K562 (cell line): ENCODE data around the gene BEST2. TPM values are rescaled to one million over a fixed set of nuclear protein-coding genes. Genes with fewer than 3 reads are reported as not detected.

ENCODE experiments used
- BHLHE40 ChIP-seq: IDR thresholded peaks from 2 replicates; pipeline ENCODE4 v1.6.1; 2011; ENCODE audit warnings: low read length, improper control_type of control experiment
- DMBX1 ChIP-seq: fragments of 250-450 bp; sonication (Bioruptor Pico); IDR thresholded peaks from 2 replicates; pipeline ENCODE4 v1.8.0; 2022; ENCODE audit warnings: inconsistent platforms, mild to moderate bottlenecking, moderate library complexity, borderline replicate concordance
- GTF2A2 ChIP-seq: IDR thresholded peaks from 2 replicates; pipeline ENCODE4 v1.6.1; 2016; ENCODE audit warnings: mild to moderate bottlenecking, missing genetic modification characterization, missing compliant biosample characterization
- GTF2F1 ChIP-seq: IDR thresholded peaks from 2 replicates; pipeline ENCODE4 v1.6.1; 2011; ENCODE audit warnings: low read depth, low read length, improper control_type of control experiment
- HDAC1 ChIP-seq, 2 experiments: fragments of 450-650 bp; IDR thresholded peaks; 2 replicates each; pipeline ENCODE4 v1.6.1; 2016 to 2017; ENCODE audit warnings: inconsistent platforms in 1 of 2, mild to moderate bottlenecking in 1 of 2, moderate library complexity in 1 of 2
- IRF2 ChIP-seq: sonication (generic); formaldehyde crosslinking; IDR thresholded peaks from 2 replicates; pipeline ENCODE4 v1.8.1; 2022; ENCODE audit warnings: mild to moderate bottlenecking, missing genetic modification reagents
- KDM4B ChIP-seq, 2 experiments: fragments of 450-650 bp in 1 of 2; sonication (generic) in 1 of 2; IDR thresholded peaks; 2 replicates each; pipeline ENCODE4 v1.6.1; 2016 to 2017; ENCODE audit warnings: borderline replicate concordance in 2 of 2, antibody characterized with exemption in 1 of 2, low read depth in 1 of 2, mild to moderate bottlenecking in 1 of 2
- KLF6 ChIP-seq: fragments of 250-450 bp; sonication (Bioruptor Pico); IDR thresholded peaks from 2 replicates; pipeline ENCODE4 v1.4.0; 2020; ENCODE audit warnings: mild to moderate bottlenecking, moderate library complexity, borderline replicate concordance
- MYNN ChIP-seq, 2 experiments: sonication (generic); formaldehyde crosslinking in 1 of 2; IDR thresholded peaks; 2 replicates each; pipeline versions ENCODE4 v1.5.0 to v1.6.1; 2016 to 2020; ENCODE audit warnings: antibody characterized with exemption in 1 of 2, missing genetic modification reagents in 1 of 2
- NCOA4 ChIP-seq: fragments of 450-650 bp; IDR thresholded peaks from 2 replicates; pipeline ENCODE4 v1.6.1; 2018; ENCODE audit warnings: mild to moderate bottlenecking; ENCODE audit not compliant: partially characterized antibody
- NELFE ChIP-seq: IDR thresholded peaks from 2 replicates; pipeline ENCODE4 v1.6.1; 2011; ENCODE audit warnings: mild to moderate bottlenecking; ENCODE audit not compliant: insufficient read depth, insufficient read length
- PKNOX1 ChIP-seq: fragments of 450-650 bp; IDR thresholded peaks from 2 replicates; pipeline ENCODE4 v1.6.1; 2016
- STAT6 ChIP-seq: sonication (generic); formaldehyde crosslinking; IDR thresholded peaks from 2 replicates; pipeline ENCODE4 v1.8.1; 2023; ENCODE audit warnings: mild to moderate bottlenecking, missing genetic modification reagents
- TBL1XR1 ChIP-seq, 2 experiments: IDR thresholded peaks; 2 replicates each; pipeline ENCODE4 v1.6.1; 2012; ENCODE audit warnings: improper control_type of control experiment in 2 of 2, low read length in 2 of 2, mild to moderate bottlenecking in 1 of 2
- TBP ChIP-seq: optimal IDR thresholded peaks from 2 replicates; pipeline ENCODE3; 2011; ENCODE audit warnings: low read depth, low read length, improper control_type of control experiment
- TCF3 ChIP-seq: sonication (generic); formaldehyde crosslinking; IDR thresholded peaks from 2 replicates; pipeline ENCODE4 v1.4.0; 2020; ENCODE audit warnings: mild to moderate bottlenecking, missing genetic modification reagents
- ZNF175 ChIP-seq: fragments of 200-800 bp; sonication (Bioruptor generic); IDR thresholded peaks from 2 replicates; pipeline ENCODE4 v1.6.1; 2016; ENCODE audit warnings: low read depth, mild to moderate bottlenecking, missing genetic modification characterization, missing compliant biosample characterization
- ZNF280A ChIP-seq: fragments of 450-650 bp; IDR thresholded peaks from 2 replicates; pipeline ENCODE4 v1.6.1; 2018; ENCODE audit warnings: mild to moderate bottlenecking, low read depth; ENCODE audit not compliant: partially characterized antibody
- ZNF3 ChIP-seq: fragments of 250-450 bp; sonication (Bioruptor Pico); IDR thresholded peaks from 2 replicates; pipeline ENCODE4 v1.5.0; 2021; ENCODE audit warnings: mild to moderate bottlenecking, moderate library complexity
- ZNF354B ChIP-seq: fragments of 250-450 bp; sonication (Bioruptor Pico); IDR thresholded peaks from 2 replicates; pipeline ENCODE4 v1.4.0; 2020
- ZNF511 ChIP-seq: sonication (generic); formaldehyde crosslinking; IDR thresholded peaks from 2 replicates; pipeline ENCODE4 v1.8.0; 2022; ENCODE audit warnings: mild to moderate bottlenecking, missing genetic modification reagents
- ZNF668 ChIP-seq: fragments of 250-450 bp; sonication (Bioruptor Pico); IDR thresholded peaks from 2 replicates; pipeline ENCODE4 v1.8.0; 2022; ENCODE audit warnings: mild to moderate bottlenecking, inconsistent platforms
- polyA plus RNA-seq, 8 experiments: library from polyadenylated mRNA; depleted of rRNA in 4 of 8; stranded (reverse) in 5 of 8; unstranded in 3 of 8; fragments of >200 nt; fragmentation: Nextera tagmentation in 2 of 8; fragmentation: Illumina TruSeq in 1 of 8; extraction: Ambion mirVana in 2 of 8; extraction: Trizol in 1 of 8; gene quantifications; 2 replicates each; pipeline versions ENCODE4 v1.2.1 to v1.2.3, GENCODE V29; 2011 to 2014; ENCODE audit warnings: inconsistent platforms in 1 of 8, missing spikeins in 1 of 8
- total RNA-seq, 7 experiments: library from RNA; depleted of rRNA in 6 of 7; stranded (reverse); fragments of >200 nt in 6 of 7; fragmentation: Illumina TruSeq in 2 of 7; extraction: Trizol in 2 of 7; gene quantifications; 2 replicates each; pipeline versions ENCODE4 v1.2.1 to v1.2.3, GENCODE V29; 2011 to 2021; ENCODE audit warnings: low replicate concordance in 1 of 7

BEST2 gene
- total and polyA plus RNA-seq, 9 of the 15 experiments (the other 6 are each of a cell fraction or from before 2014, with no cell fraction given), result not detected

- TF ChIP-seq GTF2A2 (tag), result no peak
- TF ChIP-seq TBL1XR1 (IDR thresholded peaks at IDR 0.05; ENCODE audit: low read length in 2 of 2), result peak in 1 of 2 experiments; percentile 33; a peak in 2 of 4 replicates
- no peak for TF ChIP-seq ZNF668 (CRISPR knock-in tag)
- peak in 1 of 2 experiments; percentile 43; a peak in 1 of 4 replicates for TF ChIP-seq KDM4B (IDR thresholded peaks at IDR 0.05; ENCODE audit: borderline replicate concordance in 2 of 2, low read depth in 1 of 2)
- TF ChIP-seq KLF6 (CRISPR knock-in tag), result no peak
- no peak for TF ChIP-seq STAT6 (CRISPR knock-in tag)
- TF ChIP-seq PKNOX1, result peak; percentile 67
- TF ChIP-seq NCOA4, result no peak
- TF ChIP-seq ZNF3 (CRISPR knock-in tag), result no peak
- peak; percentile 30; the same call in 1 of the 2 replicates for TF ChIP-seq MYNN (IDR thresholded peaks at IDR 0.05)
- TF ChIP-seq MYNN (CRISPR knock-in tag; IDR thresholded peaks at IDR 0.05), result no peak
- TF ChIP-seq DMBX1, result no peak
- no peak for TF ChIP-seq ZNF175 (CRISPR knock-in tag)
- no peak for TF ChIP-seq ZNF280A
- TF ChIP-seq BHLHE40, result peak; percentile 14; the same call in 1 of the 2 replicates
- TF ChIP-seq NELFE, result no peak
- no peak for TF ChIP-seq ZNF511 (CRISPR knock-in tag)
- TF ChIP-seq HDAC1 (IDR thresholded peaks at IDR 0.05), result peak in 1 of 2 experiments; percentile 78; a peak in 1 of 4 replicates
- peak; percentile 36 for TF ChIP-seq TCF3 (CRISPR knock-in tag)
- TF ChIP-seq GTF2F1, result no peak
- TF ChIP-seq IRF2 (CRISPR knock-in tag), result no peak
- TF ChIP-seq ZNF354B (CRISPR knock-in tag), result no peak
- TF ChIP-seq TBP, result peak; percentile 21
Measured at GRCh38 chr19:12792051-12792852, 40.7 kb downstream of the BEST2 start (continued).
